GM12801 (cell line): ENCODE measurements around the gene POC1A.

Source experiments
- TF ChIP-seq, protein P1 (sequence below): IDR thresholded peaks from one replicate; pipeline ENCODE4 v1.5.1; 2011; ENCODE audit warnings: control low read depth; ENCODE audit not compliant: insufficient read length; ENCODE audit errors: extremely low read depth

The POC1A gene

DNA sequence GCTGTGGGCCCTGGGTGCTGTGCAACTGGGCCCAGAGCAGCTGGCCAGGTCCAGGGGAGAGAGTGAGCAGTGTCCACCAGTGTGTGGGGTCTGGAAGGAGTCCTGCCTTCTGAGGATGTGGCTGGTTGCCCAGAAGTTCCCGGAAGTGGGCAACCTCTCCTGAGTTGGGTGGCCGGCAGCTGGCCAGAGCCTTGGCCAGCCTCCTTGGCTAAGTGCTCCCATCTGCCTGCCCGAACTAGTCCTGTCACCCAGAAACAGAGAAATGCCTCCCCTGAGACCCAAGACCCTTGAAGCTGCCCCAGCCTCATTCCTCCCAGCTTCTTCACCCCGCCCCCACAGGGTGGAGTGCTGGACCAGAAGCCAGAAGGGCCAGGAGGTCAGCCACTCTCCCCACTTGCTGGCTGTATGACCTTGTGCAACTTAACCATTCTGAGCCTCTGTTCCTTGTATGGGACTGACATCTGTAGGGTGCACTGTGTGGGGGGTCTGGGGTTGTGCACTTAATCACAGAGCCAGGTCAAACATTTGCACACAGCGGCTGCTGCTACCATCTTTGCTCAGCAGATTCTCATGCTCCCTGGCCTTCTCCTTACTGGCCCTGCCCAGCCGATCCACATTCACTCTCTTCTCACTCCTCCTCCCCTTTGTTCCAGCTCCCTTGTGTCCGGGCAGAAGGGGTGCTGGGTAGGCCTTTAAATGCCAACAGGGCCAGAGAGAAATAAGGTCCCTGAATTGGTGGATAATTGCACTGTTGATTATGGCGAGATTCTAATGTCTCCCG is 36.3 kb upstream of the POC1A start:
- TF ChIP-seq, protein P1, sequence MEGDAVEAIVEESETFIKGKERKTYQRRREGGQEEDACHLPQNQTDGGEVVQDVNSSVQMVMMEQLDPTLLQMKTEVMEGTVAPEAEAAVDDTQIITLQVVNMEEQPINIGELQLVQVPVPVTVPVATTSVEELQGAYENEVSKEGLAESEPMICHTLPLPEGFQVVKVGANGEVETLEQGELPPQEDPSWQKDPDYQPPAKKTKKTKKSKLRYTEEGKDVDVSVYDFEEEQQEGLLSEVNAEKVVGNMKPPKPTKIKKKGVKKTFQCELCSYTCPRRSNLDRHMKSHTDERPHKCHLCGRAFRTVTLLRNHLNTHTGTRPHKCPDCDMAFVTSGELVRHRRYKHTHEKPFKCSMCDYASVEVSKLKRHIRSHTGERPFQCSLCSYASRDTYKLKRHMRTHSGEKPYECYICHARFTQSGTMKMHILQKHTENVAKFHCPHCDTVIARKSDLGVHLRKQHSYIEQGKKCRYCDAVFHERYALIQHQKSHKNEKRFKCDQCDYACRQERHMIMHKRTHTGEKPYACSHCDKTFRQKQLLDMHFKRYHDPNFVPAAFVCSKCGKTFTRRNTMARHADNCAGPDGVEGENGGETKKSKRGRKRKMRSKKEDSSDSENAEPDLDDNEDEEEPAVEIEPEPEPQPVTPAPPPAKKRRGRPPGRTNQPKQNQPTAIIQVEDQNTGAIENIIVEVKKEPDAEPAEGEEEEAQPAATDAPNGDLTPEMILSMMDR, result no peak

DNA sequence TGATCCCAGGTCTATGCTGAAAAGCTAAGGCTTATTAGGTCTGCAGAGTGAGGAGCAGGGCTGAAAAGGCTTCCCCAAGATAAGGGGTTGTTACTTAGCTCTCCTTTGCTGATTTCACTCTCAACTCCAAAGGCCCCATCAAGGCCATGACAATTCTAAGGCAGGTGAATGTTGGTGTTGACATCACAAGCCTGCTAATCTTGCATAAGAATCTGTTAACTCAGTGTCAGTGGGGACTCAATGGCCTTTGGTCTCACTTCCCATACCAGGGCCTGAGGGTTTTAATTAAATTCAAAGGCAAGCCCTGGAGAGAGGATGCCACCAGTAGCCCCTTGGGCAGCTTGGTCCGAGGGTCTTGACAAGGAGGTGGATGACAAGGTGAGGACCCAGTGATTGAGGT is 34.3 kb upstream of the POC1A start:
- TF ChIP-seq, protein P1, result no peak

DNA sequence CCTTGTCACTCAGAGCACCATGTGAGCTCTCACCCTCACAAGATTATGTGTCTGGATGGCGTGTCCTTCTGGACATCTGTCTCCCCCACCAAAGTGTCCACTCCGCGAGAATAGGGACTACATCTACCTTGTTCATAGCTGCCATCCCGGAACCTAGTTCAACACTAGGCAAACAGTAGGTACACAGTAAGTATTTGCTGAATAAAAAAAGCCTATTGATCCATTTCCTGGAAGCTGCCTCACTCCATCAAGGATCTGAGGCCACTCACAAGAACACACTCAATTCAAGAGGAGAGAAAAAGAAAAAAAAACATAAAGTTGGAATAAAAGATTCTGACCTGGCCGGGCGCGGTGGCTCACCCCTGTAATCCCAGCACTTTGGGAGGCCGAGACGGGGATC is 32.5 kb upstream of the POC1A start:
- TF ChIP-seq, protein P1, result no peak

GRCh38 chr3:52185837-52186236 is 31.6 kb upstream of the POC1A start:
- TF ChIP-seq, protein P1, result no peak

DNA sequence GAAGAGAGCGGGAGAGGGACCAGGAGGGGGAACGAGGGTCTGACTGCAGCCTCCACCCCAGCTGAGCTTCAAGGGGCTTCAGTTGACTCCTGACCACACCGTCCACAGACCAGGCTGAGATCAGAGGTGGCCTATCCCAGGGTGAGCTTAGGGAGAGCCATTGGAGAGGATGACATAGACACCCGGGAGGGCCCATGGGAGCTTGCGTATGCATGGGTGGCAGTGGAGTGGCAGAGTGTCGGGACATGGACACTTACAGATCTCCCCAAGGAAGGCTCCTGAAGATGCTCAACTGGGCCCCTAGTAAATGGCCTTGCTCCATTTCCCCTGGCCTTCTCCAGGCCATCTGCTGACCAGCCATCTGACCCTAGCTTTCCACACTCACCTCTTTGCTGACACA is 31.1 kb upstream of the POC1A start:
- TF ChIP-seq, protein P1, result no peak

DNA sequence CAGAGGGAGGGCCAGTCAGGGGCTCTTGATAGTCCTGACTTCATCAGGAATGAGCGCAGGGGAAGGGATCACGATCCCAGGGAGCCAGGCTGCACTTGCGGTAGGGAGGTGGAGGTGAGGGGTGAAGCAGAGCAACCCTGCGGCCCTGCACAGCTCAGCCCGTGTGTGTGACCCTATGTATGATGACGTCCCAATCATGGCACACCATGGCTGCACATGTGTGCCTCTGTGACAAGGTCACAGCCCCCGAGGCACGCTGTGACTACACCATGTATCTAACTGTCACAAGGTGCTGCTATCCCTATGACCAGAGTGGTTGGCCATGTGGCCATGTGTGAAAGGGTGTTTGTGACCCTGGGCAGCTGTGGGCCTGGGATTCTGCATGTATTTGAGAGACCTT is 30.5 kb upstream of the POC1A start:
- TF ChIP-seq, protein P1, result no peak

- TF ChIP-seq, protein P1, result no peak
Measured at GRCh38 chr3:52183786-52184445, 29.7 kb upstream of the POC1A start.
